Measurements from ENCODE around the gene PRRC2B. TPM values are rescaled to one million over a fixed set of nuclear protein-coding genes. Genes with fewer than 3 reads are reported as not detected.
"Not testable (repeated sequence)": the region's sequence is repeated elsewhere in the genome, so short reads cannot be mapped to it uniquely, and the experiment has no call there.

Gene PRRC2B
- total RNA-seq, 1 experiment from 2014 or later = 200 TPM

- Histone ChIP-seq H3K4me3 (ENCODE audit: low read depth in 2 of 2, low read length in 2 of 2) (no peak overlapping the region), H3K9me3 (ENCODE audit: control insufficient read depth, insufficient read depth, low read depth, low read length) (no peaks in the 10 kb centered on the region), H3K4me1 (ENCODE audit: control insufficient read depth, insufficient read depth, low read length) (no peaks in the 10 kb centered on the region), H3K27me3 (ENCODE audit: control insufficient read depth, insufficient read depth, low read length) (no peaks in the 10 kb centered on the region), H3K36me3 (ENCODE audit: control insufficient read depth, insufficient read depth, low read length) (no peaks in the 10 kb centered on the region), H3K27ac (ENCODE audit: low read length) (no peak overlapping the region)
- TF ChIP-seq POLR2AphosphoS5 (IDR thresholded peaks at IDR 0.05; ENCODE audit: low read depth, low read length) (no peak), CTCF (IDR thresholded peaks at IDR 0.05) (no peak), REST (IDR thresholded peaks at IDR 0.05; ENCODE audit: insufficient read depth in 1 of 2, low read depth in 2 of 2, low read length in 1 of 2) (no peak), SIN3A (IDR thresholded peaks at IDR 0.05; ENCODE audit: borderline replicate concordance, insufficient read depth, low read depth, low read length) (no peak), TCF7L2 (IDR thresholded peaks at IDR 0.05; ENCODE audit: low read depth, low read length) (no peak)
- CTCF ChIA-PET = no interaction called here
- no peak; the same call in 1 of the 2 replicates for ATAC-seq
- no TSS peak for BruUV-seq (replicated peaks)
- intact Hi-C loops (cut with micrococcal nuclease; ENCODE audit: unreplicated experiment) (no loop called here), in situ Hi-C loops (cut with HindIII; ENCODE audit: low pct_unique_long_range_greater_than_20kb, low sequenced_read_pairs) (no loop called here)
- DNase-seq (ENCODE audit: low read depth, low spot score) = no peak
- POLR2A ChIA-PET = no interaction called here
These were observed 119.3 kb downstream of the PRRC2B start for GRCh38 chr9:131513177-131513576.

GRCh38 chr9:131515559-131516031, 121.7 kb downstream of the PRRC2B start:
- H3K4me1 ChIP-seq (ENCODE audit: control insufficient read depth, insufficient read depth, low read length); CTCF ChIA-PET; BruUV-seq (replicated peaks); ATAC-seq; H3K27me3 ChIP-seq (ENCODE audit: control insufficient read depth, insufficient read depth, low read length); H3K36me3 ChIP-seq (ENCODE audit: control insufficient read depth, insufficient read depth, low read length); H3K27ac ChIP-seq (ENCODE audit: low read length); H3K4me3 ChIP-seq (ENCODE audit: low read depth in 2 of 2, low read length in 2 of 2); H3K9me3 ChIP-seq (ENCODE audit: control insufficient read depth, insufficient read depth, low read depth, low read length); POLR2A ChIA-PET; in situ Hi-C loops (cut with HindIII; ENCODE audit: low pct_unique_long_range_greater_than_20kb, low sequenced_read_pairs); DNase-seq (ENCODE audit: low read depth, low spot score); intact Hi-C loops (cut with micrococcal nuclease; ENCODE audit: unreplicated experiment): not testable (repeated sequence)

DNA sequence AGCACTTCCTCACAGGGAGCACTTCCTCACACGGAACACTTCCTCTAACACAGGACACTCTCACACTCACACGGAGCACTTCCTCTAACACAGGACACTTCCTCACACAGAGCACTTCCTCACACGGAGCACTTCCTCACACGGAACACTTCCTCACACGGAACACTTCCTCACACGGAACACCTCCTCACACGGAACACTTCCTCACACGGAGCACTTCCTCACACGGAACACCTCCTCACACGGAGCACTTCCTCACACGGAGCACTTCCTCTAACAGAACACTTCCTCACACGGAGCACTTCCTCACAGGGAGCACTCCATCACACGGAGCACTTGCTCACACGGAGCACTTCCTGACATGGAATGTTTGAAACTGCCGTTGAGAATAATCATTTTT, 122.2 kb downstream of the PRRC2B start:
- DNase-seq (ENCODE audit: low read depth, low spot score) (no peak), ATAC-seq (no peak)
- TF ChIP-seq SIN3A (IDR thresholded peaks at IDR 0.05; ENCODE audit: borderline replicate concordance, insufficient read depth, low read depth, low read length) (no peak), CTCF (IDR thresholded peaks at IDR 0.05) (no peak), TCF7L2 (IDR thresholded peaks at IDR 0.05; ENCODE audit: low read depth, low read length) (no peak), REST (IDR thresholded peaks at IDR 0.05; ENCODE audit: insufficient read depth in 1 of 2, low read depth in 2 of 2, low read length in 1 of 2) (no peak)
- H3K9me3 ChIP-seq (ENCODE audit: control insufficient read depth, insufficient read depth, low read depth, low read length) = no peaks in the 10 kb centered on the region
- H3K4me1 ChIP-seq (ENCODE audit: control insufficient read depth, insufficient read depth, low read length) = no peaks in the 10 kb centered on the region
- intact Hi-C loops (cut with micrococcal nuclease; ENCODE audit: unreplicated experiment) = no loop called here
- in situ Hi-C loops (cut with HindIII; ENCODE audit: low pct_unique_long_range_greater_than_20kb, low sequenced_read_pairs) = no loop called here
- no peak overlapping the region for H3K4me3 ChIP-seq (ENCODE audit: low read depth in 2 of 2, low read length in 2 of 2)
- ChIA-PET POLR2A (no interaction called here), CTCF (no interaction called here)
- H3K27ac ChIP-seq (ENCODE audit: low read length) = no peak overlapping the region
- no peaks in the 10 kb centered on the region; the same call in 1 of the 2 replicates for H3K36me3 ChIP-seq (ENCODE audit: control insufficient read depth, insufficient read depth, low read length)
- no TSS peak for BruUV-seq (replicated peaks)
- no peaks in the 10 kb centered on the region for H3K27me3 ChIP-seq (ENCODE audit: control insufficient read depth, insufficient read depth, low read length)

Measured in Panc1 (cell line).